PC-3 (cell line): ENCODE measurements around the gene MANBA. TPM values are rescaled to one million over a fixed set of nuclear protein-coding genes. Genes with fewer than 3 reads are reported as not detected.

Experiments
- ATAC-seq: fragments of 200-7000 bp; cut with Tn5 transposase; 2 replicates; pipeline ENCODE4 v1.9.1; 2020; ENCODE audit warnings: mild to moderate bottlenecking, moderate library complexity
- BruUV-seq: library from RNA; stranded (reverse); fragments of 400-500 nt; replicated peaks from 2 replicates; lab custom pipeline; 2021; lab: Mats Ljungman, UMichigan
- CTCF ChIA-PET: fragments of 300-600 bp; sonication (Branson Sonifier 250); formaldehyde crosslinking; loops from one replicate; lab custom pipeline; 2022; ENCODE audit warnings: antibody characterized with exemption; lab: Charles Lee
- POLR2A ChIA-PET: fragments of 300-600 bp; sonication (Branson Sonifier 250); formaldehyde crosslinking; loops from one replicate; lab custom pipeline; 2022; ENCODE audit warnings: antibody characterized with exemption; ENCODE audit not compliant: unreplicated experiment; lab: Charles Lee
- DNase-seq: peaks from one replicate; pipeline ENCODE4 v3.0.0-alpha.2; 2015
- H2AFZ ChIP-seq: fragments of 300-600 bp; sonication (generic); 2 replicates; pipeline ENCODE4 v1.6.0; 2016; ENCODE audit warnings: antibody characterized with exemption, low read length
- H3F3A ChIP-seq: fragments of 300-600 bp; sonication (generic); one replicate; pipeline ENCODE4 v1.6.0; 2017; ENCODE audit warnings: antibody characterized with exemption, low read length, control low read depth, mild to moderate bottlenecking; ENCODE audit not compliant: unreplicated experiment
- H3K27ac ChIP-seq: fragments of 300-600 bp; sonication (generic); 2 replicates; pipeline ENCODE4 v1.5.1; 2016; ENCODE audit warnings: mild to moderate bottlenecking, low read length
- H3K27me3 ChIP-seq: fragments of 300-600 bp; sonication (generic); 2 replicates; pipeline ENCODE4 v1.6.1; 2016; ENCODE audit warnings: low read length, mixed read lengths
- H3K36me3 ChIP-seq: fragments of 300-600 bp; sonication (generic); 2 replicates; pipeline ENCODE4 v1.6.1; 2016; ENCODE audit warnings: low read depth, mixed run types, low read length, mixed read lengths
- H3K4me1 ChIP-seq: fragments of 300-600 bp; sonication (generic); 2 replicates; pipeline ENCODE4 v1.5.1; 2016; ENCODE audit warnings: low read length; ENCODE audit not compliant: insufficient read depth
- H3K4me2 ChIP-seq: fragments of 300-600 bp; sonication (generic); 2 replicates; pipeline ENCODE4 v1.6.0; 2016; ENCODE audit warnings: low read length
- H3K4me3 ChIP-seq: fragments of 300-600 bp; sonication (generic); 2 replicates; pipeline ENCODE4 v1.5.1; 2016; ENCODE audit warnings: mild to moderate bottlenecking, low read length, mixed read lengths
- H3K79me2 ChIP-seq: fragments of 300-600 bp; sonication (generic); 2 replicates; pipeline ENCODE4 v1.6.1; 2017; ENCODE audit warnings: low read length, mixed read lengths
- H3K9ac ChIP-seq: fragments of 300-600 bp; sonication (generic); 2 replicates; pipeline ENCODE4 v1.6.0; 2016; ENCODE audit warnings: mild to moderate bottlenecking, low read length
- H3K9me2 ChIP-seq: fragments of 300-600 bp; sonication (generic); replicated peaks from 2 replicates; pipeline ENCODE4 v1.6.1; 2016; ENCODE audit warnings: mixed run types, low read length, mixed read lengths
- H3K9me3 ChIP-seq: fragments of 300-600 bp; sonication (generic); 2 replicates; pipeline ENCODE4 v1.6.1; 2016; ENCODE audit warnings: low read length, mixed read lengths
- H4K20me1 ChIP-seq: fragments of 300-600 bp; sonication (generic); 2 replicates; pipeline ENCODE4 v1.6.1; 2016; ENCODE audit warnings: low read length, mixed read lengths
- EZH2 ChIP-seq: fragments of 300-600 bp; sonication (generic); IDR thresholded peaks from one replicate; pipeline ENCODE4 v1.6.1; 2017; ENCODE audit warnings: antibody characterized with exemption, mild to moderate bottlenecking, low read length; ENCODE audit not compliant: unreplicated experiment
- EZH2phosphoT487 ChIP-seq: fragments of 300-600 bp; sonication (generic); IDR thresholded peaks from 2 replicates; pipeline ENCODE4 v1.6.1; 2018; ENCODE audit warnings: mild to moderate bottlenecking, antibody characterized with exemption, low read length, borderline replicate concordance
- intact Hi-C: fragments of 100-400 bp; cut with micrococcal nuclease; formaldehyde crosslinking; loops from 2 replicates; pipeline ENCODE4 v1.9.0; 2023
- total RNA-seq: library from RNA; depleted of rRNA; stranded (reverse); fragments of >200 nt; gene quantifications from 2 replicates; pipeline ENCODE4 v1.2.3, GENCODE V29; 2014
- TF ChIP-seq, protein P1 (sequence below): fragments of 300-600 bp; sonication (generic); conservative IDR thresholded peaks from 2 replicates; pipeline ENCODE4 v1.5.1; 2017; ENCODE audit warnings: antibody characterized with exemption, low read depth, mild to moderate bottlenecking, low read length

Gene MANBA
- total RNA-seq, 1 experiment from 2014 or later: 20.9 TPM

GRCh38 chr4:102638621-102639020 lies 122.1 kb downstream of the MANBA start:
- Histone ChIP-seq H3K9me2 (no peaks in the 10 kb centered on the region), H3F3A (no peaks in the 10 kb centered on the region), H2AFZ (no peak overlapping the region), H3K4me3 (no peak overlapping the region), H3K79me2 (no peaks in the 10 kb centered on the region), H3K9ac (no peak overlapping the region), H3K4me1 (peaks cover 18% of the 10 kb centered on the region), H3K27me3 (no peaks in the 10 kb centered on the region), H3K9me3 (no peaks in the 10 kb centered on the region), H3K4me2 (no peak overlapping the region), H3K27ac (no peak overlapping the region), H3K36me3 (no peaks in the 10 kb centered on the region), H4K20me1 (no peaks in the 10 kb centered on the region)
- ChIA-PET CTCF (no interaction called here), POLR2A (no interaction called here)
- DNase-seq (no peak), ATAC-seq (no peak)
- intact Hi-C loops: no loop called here
- BruUV-seq: no TSS peak
- TF ChIP-seq EZH2phosphoT487 (no peak), EZH2 (no peak)
- TF ChIP-seq, protein P1, sequence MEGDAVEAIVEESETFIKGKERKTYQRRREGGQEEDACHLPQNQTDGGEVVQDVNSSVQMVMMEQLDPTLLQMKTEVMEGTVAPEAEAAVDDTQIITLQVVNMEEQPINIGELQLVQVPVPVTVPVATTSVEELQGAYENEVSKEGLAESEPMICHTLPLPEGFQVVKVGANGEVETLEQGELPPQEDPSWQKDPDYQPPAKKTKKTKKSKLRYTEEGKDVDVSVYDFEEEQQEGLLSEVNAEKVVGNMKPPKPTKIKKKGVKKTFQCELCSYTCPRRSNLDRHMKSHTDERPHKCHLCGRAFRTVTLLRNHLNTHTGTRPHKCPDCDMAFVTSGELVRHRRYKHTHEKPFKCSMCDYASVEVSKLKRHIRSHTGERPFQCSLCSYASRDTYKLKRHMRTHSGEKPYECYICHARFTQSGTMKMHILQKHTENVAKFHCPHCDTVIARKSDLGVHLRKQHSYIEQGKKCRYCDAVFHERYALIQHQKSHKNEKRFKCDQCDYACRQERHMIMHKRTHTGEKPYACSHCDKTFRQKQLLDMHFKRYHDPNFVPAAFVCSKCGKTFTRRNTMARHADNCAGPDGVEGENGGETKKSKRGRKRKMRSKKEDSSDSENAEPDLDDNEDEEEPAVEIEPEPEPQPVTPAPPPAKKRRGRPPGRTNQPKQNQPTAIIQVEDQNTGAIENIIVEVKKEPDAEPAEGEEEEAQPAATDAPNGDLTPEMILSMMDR: no peak

DNA sequence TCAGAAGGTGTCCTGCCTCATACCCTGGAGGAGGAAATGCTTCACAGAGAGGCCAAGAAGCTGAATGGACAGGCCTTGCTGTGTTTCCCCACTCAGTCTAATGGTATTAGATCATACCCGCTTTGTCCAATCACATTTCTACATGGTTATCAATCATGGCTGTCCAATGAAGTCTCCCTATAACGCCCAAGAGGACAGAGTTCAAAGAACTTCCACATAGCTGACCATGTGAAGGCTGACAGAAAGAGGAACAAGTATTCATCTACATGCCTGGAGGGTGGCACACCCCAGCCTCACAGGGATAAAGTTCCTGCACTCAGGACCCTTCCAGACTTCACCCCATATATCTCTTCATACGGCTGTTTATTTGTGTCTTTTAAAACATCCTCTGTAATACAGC lies 123.4 kb downstream of the MANBA start:
- no TSS peak for BruUV-seq
- intact Hi-C loops: no loop called here
- Histone ChIP-seq H2AFZ (no peak overlapping the region), H3K9me2 (no peaks in the 10 kb centered on the region), H3K4me2 (no peak overlapping the region), H3K4me1 (peaks cover 18% of the 10 kb centered on the region), H3K36me3 (no peaks in the 10 kb centered on the region), H3K9me3 (no peaks in the 10 kb centered on the region), H3K27ac (no peak overlapping the region), H3F3A (no peaks in the 10 kb centered on the region), H3K4me3 (no peak overlapping the region), H3K79me2 (no peaks in the 10 kb centered on the region), H4K20me1 (no peaks in the 10 kb centered on the region), H3K27me3 (no peaks in the 10 kb centered on the region), H3K9ac (no peak overlapping the region)
- no peak for DNase-seq
- CTCF ChIA-PET: no interaction called here
- POLR2A ChIA-PET: interaction anchor here (0.6 kb wide), 1 partner anchor 1985 kb away, joined by 3 read pairs; no protein-coding TSS in a partner anchor
- TF ChIP-seq EZH2 (no peak), EZH2phosphoT487 (no peak)
- TF ChIP-seq, protein P1: no peak
- no peak for ATAC-seq

DNA sequence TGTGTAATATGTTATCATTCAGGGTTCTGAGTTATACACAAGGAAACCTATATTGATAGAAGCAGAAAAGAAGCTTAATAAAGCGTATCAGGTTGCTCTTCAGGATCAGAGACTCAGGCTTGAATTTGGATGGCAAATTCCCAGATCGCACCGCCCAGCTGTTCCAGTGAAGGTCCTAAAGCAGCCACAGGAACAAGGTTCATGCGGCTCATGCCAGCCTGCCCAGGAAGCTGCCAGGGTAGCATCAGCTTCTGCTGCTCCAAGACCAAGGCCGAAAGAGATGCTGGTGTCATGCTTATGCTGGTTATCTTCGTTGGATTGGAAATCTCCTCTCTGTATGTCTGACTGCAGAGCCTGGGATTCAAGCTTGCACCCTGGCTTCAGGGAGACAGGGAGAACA lies 127.7 kb downstream of the MANBA start:
- Histone ChIP-seq H3K9me2 (no peaks in the 10 kb centered on the region), H3K27me3 (no peaks in the 10 kb centered on the region), H4K20me1 (no peaks in the 10 kb centered on the region), H3F3A (peaks cover 4% of the 10 kb centered on the region), H2AFZ (no peak overlapping the region), H3K9ac (no peak overlapping the region), H3K27ac (no peak overlapping the region), H3K4me3 (no peak overlapping the region), H3K4me1 (peaks cover 32% of the 10 kb centered on the region), H3K79me2 (no peaks in the 10 kb centered on the region), H3K36me3 (no peaks in the 10 kb centered on the region), H3K4me2 (no peak overlapping the region), H3K9me3 (no peaks in the 10 kb centered on the region)
- no TSS peak for BruUV-seq
- CTCF ChIA-PET: no interaction called here
- no peak for ATAC-seq
- TF ChIP-seq, protein P1: no peak
- TF ChIP-seq EZH2: no peak
- no peak for DNase-seq
- POLR2A ChIA-PET: no interaction called here
- intact Hi-C loops: no loop called here
